Head of caudate nucleus (tissue), 42 donors: Measurements from ENCODE around the gene PINK1.

ENCODE experiments used
- DNase-seq, 42 donors: peaks; one replicate each; pipeline versions ENCODE4 v3.0.0 to v3.0.0-alpha.2; 2020 to 2021; ENCODE audit warnings: mixed read lengths in 7 of 42
- intact Hi-C: fragments of 100-400 bp; cut with DNase I; formaldehyde crosslinking; loops from one replicate; pipeline ENCODE4 v1.15.0; 2022

PINK1 gene

GRCh38 chr1:20634594-20635084, 1.4 kb downstream of the PINK1 start:
- DNase-seq, result peak in 13 of 42 donors; percentile 4 to 69 (median 29)

GRCh38 chr1:20636785-20637347, 3.6 kb downstream of the PINK1 start:
- peak in 3 of 42 donors; percentile 24 to 51 (median 27) for DNase-seq
- intact Hi-C loops, result no loop called here

More at GRCh38 chr1:20634594-20635084, 1.4 kb downstream of the PINK1 start:
- intact Hi-C loops, result loop anchor here (5.0 kb wide), 1 partner anchor 112 kb away; no protein-coding TSS in a partner anchor

- intact Hi-C loops, result no loop called here
These were observed 6.9 kb downstream of the PINK1 start for GRCh38 chr1:20640183-20640597.

GRCh38 chr1:20641975-20642374, 8.7 kb downstream of the PINK1 start:
- DNase-seq, result no peak
- intact Hi-C loops, result no loop called here

More at GRCh38 chr1:20640183-20640597, 6.9 kb downstream of the PINK1 start:
- peak in 37 of 42 donors; percentile 29 to 83 (median 58) for DNase-seq

GRCh38 chr1:20643080-20643479, 9.8 kb downstream of the PINK1 start:
- DNase-seq, result no peak
- intact Hi-C loops, result no loop called here

GRCh38 chr1:20644416-20644815, 11.2 kb downstream of the PINK1 start:
- intact Hi-C loops, result no loop called here
- no peak for DNase-seq

GRCh38 chr1:20645414-20645813, 12.2 kb downstream of the PINK1 start:
- no peak for DNase-seq
- intact Hi-C loops, result no loop called here

- intact Hi-C loops, result no loop called here
- no peak for DNase-seq
These were observed 15.2 kb downstream of the PINK1 start for GRCh38 chr1:20648438-20648837.

- intact Hi-C loops, result no loop called here
These were observed 15.7 kb downstream of the PINK1 start for GRCh38 chr1:20648946-20649345.

GRCh38 chr1:20652300-20652699, 19.0 kb downstream of the PINK1 start:
- intact Hi-C loops, result no loop called here
- DNase-seq, result peak in 1 of 42 donors; percentile 8

More at GRCh38 chr1:20648946-20649345, 15.7 kb downstream of the PINK1 start:
- no peak for DNase-seq

- intact Hi-C loops, result no loop called here
- peak in 9 of 42 donors; percentile 21 to 55 (median 38) for DNase-seq
These were observed 20.9 kb downstream of the PINK1 start for GRCh38 chr1:20654104-20654690.

GRCh38 chr1:20657024-20657423, 23.8 kb downstream of the PINK1 start:
- intact Hi-C loops, result no loop called here

GRCh38 chr1:20658166-20658915, 25.1 kb downstream of the PINK1 start:
- intact Hi-C loops, result no loop called here
- no peak for DNase-seq

More at GRCh38 chr1:20657024-20657423, 23.8 kb downstream of the PINK1 start:
- DNase-seq, result no peak

GRCh38 chr1:20660363-20660762, 27.1 kb downstream of the PINK1 start:
- intact Hi-C loops, result no loop called here
- no peak for DNase-seq

GRCh38 chr1:20660847-20661206, 27.6 kb downstream of the PINK1 start:
- DNase-seq, result peak in 3 of 42 donors; percentile 42 to 48 (median 44)
- intact Hi-C loops, result no loop called here

- intact Hi-C loops, result no loop called here
- peak; percentile 93 to 99 (median 97) for DNase-seq
These were observed 28.2 kb downstream of the PINK1 start, which contains the start of gene DDOST for GRCh38 chr1:20661207-20662109. Gene DDOST, minus strand, starts transcription at chr1:20661369. Its CDS starts 19 bp downstream, at chr1:20661350.

GRCh38 chr1:20662110-20662475, 28.8 kb downstream of the PINK1 start:
- no peak for DNase-seq
- intact Hi-C loops, result no loop called here

GRCh38 chr1:20663365-20663764, 30.1 kb downstream of the PINK1 start:
- intact Hi-C loops, result no loop called here
- no peak for DNase-seq
